MM.1S (cell line): ENCODE measurements around the gene IFIT1B.

Source experiments
- EZH2 ChIP-seq: fragments of 300-600 bp; sonication (generic); optimal IDR thresholded peaks from 2 replicates; pipeline ENCODE3; 2017; ENCODE audit warnings: low read depth, mild to moderate bottlenecking, antibody characterized with exemption, low read length, mixed read lengths
- TF ChIP-seq, protein P1 (sequence below): fragments of 300-600 bp; sonication (generic); IDR thresholded peaks from 2 replicates; pipeline ENCODE4 v1.5.1; 2016; ENCODE audit warnings: antibody characterized with exemption, low read length, mixed read lengths

DNA sequence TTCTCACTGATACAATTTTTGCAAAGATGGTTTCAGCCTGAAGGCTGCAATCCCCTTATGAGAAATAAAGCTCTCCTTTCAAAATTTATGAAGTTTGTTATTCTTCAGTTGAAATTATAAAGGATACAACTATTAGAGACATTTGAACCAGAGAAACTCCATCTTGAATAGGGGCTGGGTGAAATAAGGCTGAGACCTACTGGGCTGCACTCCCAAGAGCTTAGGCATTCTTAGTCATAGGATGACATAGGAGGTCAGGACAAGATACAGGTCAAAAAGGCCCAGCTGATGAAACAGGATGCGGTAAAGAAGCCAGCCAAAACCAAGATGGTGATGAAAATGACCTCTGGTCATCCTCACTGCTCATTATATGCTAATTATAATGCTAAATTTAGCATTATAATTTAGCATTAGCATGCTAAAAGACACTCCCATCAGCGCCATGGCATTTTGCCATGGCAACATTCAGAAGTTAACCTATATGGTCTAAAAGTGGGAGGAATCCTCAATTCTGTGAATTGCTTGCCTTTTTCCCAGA, 22.4 kb upstream of the IFIT1B start:
- TF ChIP-seq, protein P1, sequence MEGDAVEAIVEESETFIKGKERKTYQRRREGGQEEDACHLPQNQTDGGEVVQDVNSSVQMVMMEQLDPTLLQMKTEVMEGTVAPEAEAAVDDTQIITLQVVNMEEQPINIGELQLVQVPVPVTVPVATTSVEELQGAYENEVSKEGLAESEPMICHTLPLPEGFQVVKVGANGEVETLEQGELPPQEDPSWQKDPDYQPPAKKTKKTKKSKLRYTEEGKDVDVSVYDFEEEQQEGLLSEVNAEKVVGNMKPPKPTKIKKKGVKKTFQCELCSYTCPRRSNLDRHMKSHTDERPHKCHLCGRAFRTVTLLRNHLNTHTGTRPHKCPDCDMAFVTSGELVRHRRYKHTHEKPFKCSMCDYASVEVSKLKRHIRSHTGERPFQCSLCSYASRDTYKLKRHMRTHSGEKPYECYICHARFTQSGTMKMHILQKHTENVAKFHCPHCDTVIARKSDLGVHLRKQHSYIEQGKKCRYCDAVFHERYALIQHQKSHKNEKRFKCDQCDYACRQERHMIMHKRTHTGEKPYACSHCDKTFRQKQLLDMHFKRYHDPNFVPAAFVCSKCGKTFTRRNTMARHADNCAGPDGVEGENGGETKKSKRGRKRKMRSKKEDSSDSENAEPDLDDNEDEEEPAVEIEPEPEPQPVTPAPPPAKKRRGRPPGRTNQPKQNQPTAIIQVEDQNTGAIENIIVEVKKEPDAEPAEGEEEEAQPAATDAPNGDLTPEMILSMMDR: no peak
- no peak for TF ChIP-seq EZH2
